T1000 (cell line): ENCODE data around the gene POLR1C.
"Not testable (repeated sequence)": the region's sequence is repeated elsewhere in the genome, so short reads cannot be mapped to it uniquely, and the experiment has no call there.

Source experiments
- DNase-seq: peaks from one replicate; lab custom pipeline; 2025; ENCODE audit warnings: mixed read lengths; lab: John Stamatoyannopoulos, UW

The POLR1C gene

GRCh38 chr6:43492673-43493072 is 24.2 kb upstream of the POLR1C start:
- DNase-seq, result no peak

DNA sequence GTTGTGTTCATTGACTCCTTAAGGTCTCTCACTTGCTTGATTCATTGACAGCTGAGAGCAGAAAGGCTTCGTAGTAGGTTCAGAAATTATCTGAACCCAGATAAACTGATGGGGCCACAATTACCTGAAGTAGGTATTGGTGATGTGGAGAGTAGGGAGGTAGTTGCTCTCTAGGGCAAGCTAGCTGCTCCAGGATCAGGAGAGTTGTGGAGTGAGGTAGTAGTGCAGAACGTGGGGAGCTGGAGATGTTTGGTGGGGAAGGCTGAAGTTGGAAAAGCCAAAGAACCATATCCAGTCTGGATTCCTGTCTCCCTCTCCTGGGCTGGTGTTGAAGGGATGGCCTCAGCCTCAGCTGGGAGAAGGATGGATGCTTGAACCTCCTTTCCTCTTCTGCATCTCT is 23.7 kb upstream of the POLR1C start:
- DNase-seq, result no peak

- DNase-seq, result no peak
Observed at GRCh38 chr6:43493833-43494232, 23.1 kb upstream of the POLR1C start.

DNA sequence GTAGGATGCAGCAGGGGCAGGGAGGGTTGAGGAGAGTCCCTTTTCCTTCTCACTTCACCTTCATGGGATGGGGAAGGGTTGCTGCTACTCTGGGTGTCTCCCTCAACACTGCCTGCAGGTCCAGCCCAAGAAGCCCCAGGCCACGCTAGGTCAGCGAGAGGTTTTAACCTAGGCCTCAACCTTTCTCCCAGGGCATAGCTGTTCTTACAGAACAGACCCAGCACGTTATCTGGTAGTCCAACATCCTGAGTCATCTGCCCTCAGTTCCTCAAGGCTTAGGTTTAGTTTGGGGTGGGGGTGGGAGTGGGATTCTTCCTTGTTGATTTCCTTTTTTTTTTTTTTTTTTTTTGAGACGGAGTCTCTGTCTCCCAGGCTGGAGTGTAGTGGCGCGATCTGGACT is 22.6 kb upstream of the POLR1C start:
- DNase-seq, result no peak

DNA sequence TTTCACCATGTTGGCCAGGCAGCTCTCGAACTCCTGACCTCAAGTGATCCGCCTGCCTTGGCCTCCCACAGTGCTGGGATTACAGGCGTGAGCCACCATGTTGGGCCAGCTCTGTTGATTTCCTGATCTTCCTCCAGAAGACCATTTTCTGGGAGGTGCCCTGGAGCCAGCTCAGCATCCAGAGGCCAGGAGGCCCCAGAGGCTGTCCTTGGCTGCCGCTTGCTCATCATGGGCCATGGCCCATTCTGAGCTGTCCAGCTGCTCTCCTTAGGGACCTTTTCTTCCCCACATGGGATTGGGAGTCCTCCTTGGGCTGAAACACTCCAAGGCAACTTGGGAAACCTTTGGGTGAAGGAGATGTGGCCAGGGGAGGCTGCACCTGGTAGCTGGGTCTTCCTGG is 22.1 kb upstream of the POLR1C start:
- DNase-seq, result no peak

DNA sequence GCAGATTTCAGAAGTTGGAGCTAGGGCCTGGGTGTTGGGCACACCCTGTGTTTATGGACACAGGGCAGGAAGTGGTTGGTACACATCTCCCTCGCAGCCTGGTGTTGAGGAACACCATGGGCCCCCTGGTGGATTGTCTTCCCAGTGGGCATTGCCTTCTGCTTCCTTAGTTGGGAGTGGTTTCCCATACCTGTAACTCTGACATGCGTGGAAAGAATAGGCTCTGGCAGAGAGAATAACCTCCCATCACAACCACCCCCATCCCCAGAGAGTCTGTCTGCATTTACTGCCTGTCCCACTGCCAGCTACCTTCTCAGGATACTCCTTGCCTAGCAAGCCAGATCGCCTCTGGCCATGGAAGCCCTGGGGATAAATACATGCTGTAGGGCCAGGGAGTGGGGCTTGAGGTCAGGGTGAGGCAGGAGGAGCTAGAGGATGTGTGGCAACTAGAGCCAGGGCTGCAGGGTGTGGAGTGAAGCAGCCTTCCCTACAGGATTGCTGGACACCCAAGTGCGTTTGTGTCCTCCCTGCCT is 21.4 kb upstream of the POLR1C start:
- peak; percentile 41 for DNase-seq

GRCh38 chr6:43496370-43497128 is 20.3 kb upstream of the POLR1C start:
- peak; percentile 55 for DNase-seq

- DNase-seq, result no peak
Observed at GRCh38 chr6:43497129-43497396, 19.8 kb upstream of the POLR1C start.

GRCh38 chr6:43497689-43498088 is 19.2 kb upstream of the POLR1C start:
- DNase-seq, result no peak

DNA sequence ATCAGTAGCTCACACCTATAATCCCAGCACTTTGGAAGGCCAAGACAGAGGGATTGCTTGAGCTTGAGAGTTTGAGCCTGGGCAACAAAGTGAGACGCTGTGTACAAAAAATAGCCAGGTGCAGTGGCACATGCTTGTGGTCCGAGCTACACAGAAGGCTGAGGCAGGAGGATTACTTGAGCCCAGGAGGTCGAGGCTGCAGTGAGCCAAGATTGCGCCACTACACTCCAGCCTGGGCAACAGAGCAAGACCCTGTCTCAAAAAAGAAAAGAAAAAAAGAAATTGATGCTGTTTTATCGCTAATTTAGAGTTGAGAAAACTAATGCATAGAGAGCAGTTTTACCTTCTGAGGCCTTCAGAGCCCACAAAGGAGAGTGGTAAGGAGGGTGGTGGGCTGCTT is 18.6 kb upstream of the POLR1C start:
- not testable (repeated sequence) for DNase-seq

GRCh38 chr6:43499028-43499815 is 17.7 kb upstream of the POLR1C start:
- no peak for DNase-seq

DNA sequence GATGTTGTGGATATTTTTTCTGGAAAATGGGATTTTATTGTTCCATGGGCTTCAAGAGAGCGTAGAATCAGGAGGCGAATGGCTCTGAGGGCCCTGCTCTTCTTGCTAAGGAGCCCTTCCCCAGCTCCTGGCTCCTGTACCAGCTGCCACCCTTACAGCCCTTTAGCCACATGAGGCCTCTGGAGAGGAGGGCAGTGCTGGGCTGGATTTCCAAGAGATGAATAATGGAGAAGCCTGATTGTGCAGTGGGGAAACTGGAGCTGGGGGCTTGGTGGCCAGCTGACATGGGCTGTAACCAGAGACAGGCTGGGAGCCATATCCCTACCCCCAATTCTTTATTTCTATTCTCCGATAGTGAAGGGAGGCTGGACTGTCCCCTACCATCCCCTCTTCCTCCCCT is 16.0 kb upstream of the POLR1C start:
- DNase-seq, result no peak

GRCh38 chr6:43502666-43503065 is 14.2 kb upstream of the POLR1C start:
- no peak for DNase-seq

GRCh38 chr6:43503443-43503842 is 13.4 kb upstream of the POLR1C start:
- no peak for DNase-seq

- DNase-seq, result no peak
Observed at GRCh38 chr6:43504756-43505593, 11.9 kb upstream of the POLR1C start.

- DNase-seq, result no peak
Observed at GRCh38 chr6:43505718-43506117, 11.2 kb upstream of the POLR1C start.

DNA sequence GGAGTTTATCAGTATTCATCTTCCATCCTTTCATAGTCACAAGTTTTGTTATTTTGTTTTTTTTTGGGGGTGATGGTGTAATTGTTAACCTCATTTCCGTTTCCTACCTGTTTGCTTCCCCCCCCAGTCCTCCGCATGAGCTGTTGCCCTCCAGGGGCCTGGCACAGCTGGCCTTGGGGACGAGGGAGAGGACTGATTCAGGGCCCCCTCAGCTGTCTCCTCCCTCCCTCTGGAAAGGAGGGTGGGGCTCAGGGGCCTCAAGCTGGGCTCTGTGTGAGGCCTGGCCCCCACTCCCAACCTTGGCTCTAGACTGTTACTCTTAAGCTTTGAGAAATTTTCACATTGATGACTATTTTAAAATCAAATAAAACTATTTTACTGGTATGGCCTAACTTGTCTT is 10.7 kb upstream of the POLR1C start:
- no peak for DNase-seq

DNA sequence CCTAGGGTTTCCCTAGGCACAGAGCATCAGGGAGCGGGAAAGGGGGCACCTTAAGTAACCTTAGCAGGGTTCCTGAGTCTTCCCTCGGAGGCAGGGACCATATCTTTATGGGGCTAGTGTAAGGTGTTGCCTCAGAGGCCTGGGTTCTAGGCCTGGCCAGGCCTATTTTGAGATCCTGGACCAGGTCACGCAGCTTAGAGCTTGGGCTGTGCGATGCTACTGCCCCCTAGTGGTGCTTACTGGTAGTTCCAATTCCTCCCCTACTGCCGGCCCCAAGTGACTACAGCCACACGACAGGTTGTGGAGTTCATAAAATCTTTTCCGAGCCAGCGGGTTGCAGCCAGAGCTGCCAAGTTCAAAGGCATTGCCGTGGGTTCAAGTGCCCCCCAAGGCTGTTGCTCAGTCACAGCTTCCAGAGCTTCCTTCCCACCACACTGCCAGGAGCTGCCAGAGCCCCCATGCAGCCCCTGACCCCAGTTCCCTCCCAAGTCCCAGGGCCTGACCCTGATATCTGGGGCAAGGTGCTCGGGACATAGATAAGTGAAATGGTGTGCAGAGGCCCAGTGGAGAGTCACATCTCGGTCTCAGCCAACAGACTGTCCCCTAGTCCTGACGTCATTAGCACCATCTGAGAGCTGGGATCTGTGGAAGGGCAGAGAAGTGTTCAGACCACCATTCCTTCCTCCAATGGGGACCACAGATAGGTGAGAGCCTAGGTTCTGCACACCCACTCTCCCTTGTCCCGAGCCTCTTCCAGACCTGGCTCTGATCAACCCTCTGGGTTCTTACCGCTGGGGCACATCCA is 10.0 kb upstream of the POLR1C start:
- peak; percentile 74 for DNase-seq

DNA sequence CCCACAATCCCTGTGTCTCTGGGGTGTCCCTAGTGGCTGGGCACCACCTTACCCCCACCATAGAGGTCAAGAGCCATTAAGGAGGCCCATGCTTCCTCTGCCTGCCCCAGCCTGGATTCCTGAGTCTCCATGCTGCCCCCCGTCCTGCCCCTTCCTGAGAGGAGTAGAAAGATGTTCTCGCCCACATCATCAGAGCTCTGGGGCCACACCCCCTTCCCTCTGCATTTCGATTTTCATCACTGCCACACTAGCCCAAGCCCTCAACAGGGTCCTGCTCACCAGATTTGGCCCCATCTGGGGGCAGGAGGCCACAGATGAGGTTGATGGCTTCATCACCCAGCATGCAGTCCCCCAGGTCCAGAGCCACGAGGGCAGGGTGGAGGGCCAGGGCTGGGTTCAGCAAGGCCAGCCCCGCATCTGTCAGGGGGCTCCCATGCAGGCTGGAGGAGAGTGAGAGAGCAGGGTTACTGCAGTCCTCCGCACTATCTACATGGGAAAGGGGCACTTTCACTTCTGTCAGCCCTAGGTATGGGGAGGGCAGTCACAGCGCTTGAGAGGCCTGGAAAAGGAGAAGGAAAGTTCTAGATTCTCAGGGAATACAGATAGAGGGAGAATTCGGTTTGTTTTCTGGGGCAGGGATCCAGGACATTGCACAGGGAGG is 8.3 kb upstream of the POLR1C start:
- DNase-seq, result no peak

- no peak for DNase-seq
Observed at GRCh38 chr6:43509142-43509983, 7.5 kb upstream of the POLR1C start.
